ENCODE results near the gene VPS37C. TPM values are rescaled to one million over a fixed set of nuclear protein-coding genes. Genes with fewer than 3 reads are reported as not detected.

VPS37C gene
- total RNA-seq, 4 donors from 2014 or later = 12.6 to 23.5 (median 18.0) TPM

GRCh38 chr11:61118004-61118403, 43.2 kb downstream of the VPS37C start:
- intact Hi-C loops (cut with DNase I) = no loop called here
- DNase-seq = no peak
- Histone ChIP-seq H3K4me3 (no peak overlapping the region), H3K27ac (no peak overlapping the region), H3K4me1 (peaks cover 8 to 15% (median 11%) of the 10 kb centered on the region in 3 donors), H3K27me3 (no peaks in the 10 kb centered on the region), H3K36me3 (no peaks in the 10 kb centered on the region), H3K9me3 (no peaks in the 10 kb centered on the region)
- TF ChIP-seq, protein P1, sequence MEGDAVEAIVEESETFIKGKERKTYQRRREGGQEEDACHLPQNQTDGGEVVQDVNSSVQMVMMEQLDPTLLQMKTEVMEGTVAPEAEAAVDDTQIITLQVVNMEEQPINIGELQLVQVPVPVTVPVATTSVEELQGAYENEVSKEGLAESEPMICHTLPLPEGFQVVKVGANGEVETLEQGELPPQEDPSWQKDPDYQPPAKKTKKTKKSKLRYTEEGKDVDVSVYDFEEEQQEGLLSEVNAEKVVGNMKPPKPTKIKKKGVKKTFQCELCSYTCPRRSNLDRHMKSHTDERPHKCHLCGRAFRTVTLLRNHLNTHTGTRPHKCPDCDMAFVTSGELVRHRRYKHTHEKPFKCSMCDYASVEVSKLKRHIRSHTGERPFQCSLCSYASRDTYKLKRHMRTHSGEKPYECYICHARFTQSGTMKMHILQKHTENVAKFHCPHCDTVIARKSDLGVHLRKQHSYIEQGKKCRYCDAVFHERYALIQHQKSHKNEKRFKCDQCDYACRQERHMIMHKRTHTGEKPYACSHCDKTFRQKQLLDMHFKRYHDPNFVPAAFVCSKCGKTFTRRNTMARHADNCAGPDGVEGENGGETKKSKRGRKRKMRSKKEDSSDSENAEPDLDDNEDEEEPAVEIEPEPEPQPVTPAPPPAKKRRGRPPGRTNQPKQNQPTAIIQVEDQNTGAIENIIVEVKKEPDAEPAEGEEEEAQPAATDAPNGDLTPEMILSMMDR (IDR thresholded peaks at IDR 0.05) = no peak
- no peak for TF ChIP-seq POLR2A (IDR thresholded peaks at IDR 0.05)
- 84 to 88% methylated on average over 1 to 3 of the region's 9 CpGs for WGBS, 2 donors

DNA sequence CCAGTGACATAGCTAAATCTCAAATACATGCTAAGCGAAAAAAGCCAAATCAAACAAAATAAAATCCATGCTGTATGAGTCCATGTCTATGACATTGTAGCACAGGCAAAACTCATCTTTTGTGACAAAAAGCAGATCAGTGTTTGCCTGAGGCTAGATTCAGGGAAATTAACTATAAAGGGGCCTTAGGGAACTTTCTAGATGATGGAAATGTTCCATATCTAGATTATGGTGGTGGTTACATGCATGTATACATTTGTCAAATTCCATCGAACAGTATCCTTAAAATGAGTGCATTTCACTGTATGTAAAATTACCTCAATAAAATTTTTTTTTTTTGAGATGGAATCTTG, 44.1 kb downstream of the VPS37C start:
- Histone ChIP-seq H3K36me3 (no peaks in the 10 kb centered on the region), H3K9me3 (no peaks in the 10 kb centered on the region), H3K27ac (no peak overlapping the region), H3K4me3 (no peak overlapping the region), H3K27me3 (no peaks in the 10 kb centered on the region), H3K4me1 (peaks cover 8 to 15% (median 11%) of the 10 kb centered on the region in 3 donors)
- intact Hi-C loops (cut with DNase I) = no loop called here
- 94% methylated on average over 2 of the region's 2 CpGs for WGBS, 2 donors
- TF ChIP-seq POLR2A (IDR thresholded peaks at IDR 0.05) = no peak
- TF ChIP-seq, protein P1 (IDR thresholded peaks at IDR 0.05) = no peak
- DNase-seq = no peak

GRCh38 chr11:61116426-61117167, 44.6 kb downstream of the VPS37C start:
- DNase-seq = no peak
- TF ChIP-seq, protein P1 (IDR thresholded peaks at IDR 0.05) = no peak
- no peak for TF ChIP-seq POLR2A (IDR thresholded peaks at IDR 0.05)
- no peaks in the 10 kb centered on the region for H3K27me3 ChIP-seq
- intact Hi-C loops (cut with DNase I) = no loop called here
- H3K36me3 ChIP-seq = no peaks in the 10 kb centered on the region
- WGBS, 2 donors = 72 to 77% methylated on average over 7 of the region's 7 CpGs
- no peaks in the 10 kb centered on the region for H3K9me3 ChIP-seq
- peaks cover 8 to 14% (median 11%) of the 10 kb centered on the region in 3 donors for H3K4me1 ChIP-seq
- no peak overlapping the region for H3K4me3 ChIP-seq
- no peak overlapping the region for H3K27ac ChIP-seq

GRCh38 chr11:61115498-61116224, 45.6 kb downstream of the VPS37C start:
- TF ChIP-seq, protein P1 (IDR thresholded peaks at IDR 0.05) = no peak
- TF ChIP-seq POLR2A (IDR thresholded peaks at IDR 0.05) = no peak
- 79 to 85% methylated on average over 19 to 21 of the region's 21 CpGs for WGBS, 2 donors

GRCh38 chr11:61114913-61115312, 46.3 kb downstream of the VPS37C start:
- Histone ChIP-seq H3K27me3 (no peaks in the 10 kb centered on the region), H3K4me3 (no peak overlapping the region), H3K36me3 (no peaks in the 10 kb centered on the region), H3K4me1 (no peaks in the 10 kb centered on the region), H3K9me3 (no peaks in the 10 kb centered on the region), H3K27ac (no peak overlapping the region)
- TF ChIP-seq POLR2A (IDR thresholded peaks at IDR 0.05) = no peak
- TF ChIP-seq, protein P1 (IDR thresholded peaks at IDR 0.05) = no peak
- DNase-seq = no peak
- intact Hi-C loops (cut with DNase I) = no loop called here
- WGBS, 2 donors = 68 to 77% methylated on average over 3 to 8 of the region's 8 CpGs

More at GRCh38 chr11:61115498-61116224, 45.6 kb downstream of the VPS37C start:
- intact Hi-C loops (cut with DNase I) = no loop called here
- H3K4me1 ChIP-seq = peaks cover 3 to 4% (median 3%) of the 10 kb centered on the region in 3 donors
- H3K4me3 ChIP-seq = no peak overlapping the region
- no peaks in the 10 kb centered on the region for H3K9me3 ChIP-seq
- no peaks in the 10 kb centered on the region for H3K27me3 ChIP-seq
- DNase-seq = no peak
- no peak overlapping the region for H3K27ac ChIP-seq
- H3K36me3 ChIP-seq = no peaks in the 10 kb centered on the region

Data from esophagus squamous epithelium (tissue), 5 donors.